Activated B cell treated with CpG ODN at 0.5 μM for 24 hours (primary cell): Measurements from ENCODE around the gene CT47C1. TPM values are rescaled to one million over a fixed set of nuclear protein-coding genes. Genes with fewer than 3 reads are reported as not detected.

ENCODE experiments used
- ATAC-seq: fragments of 200-7000 bp; cut with Tn5 transposase; one replicate; pipeline ENCODE4 v1.10.0; 2021; ENCODE audit warnings: low read depth, mild to moderate bottlenecking, moderate library complexity
- CTCF ChIA-PET: fragments of 350-600 bp; sonication (Branson Sonifier 250); formaldehyde crosslinking; loops from one replicate; lab custom pipeline; 2021; ENCODE audit warnings: antibody characterized with exemption; lab: Charles Lee
- POLR2A ChIA-PET: fragments of 350-600 bp; sonication (Branson Sonifier 250); formaldehyde crosslinking; loops from one replicate; lab custom pipeline; 2021; ENCODE audit warnings: antibody characterized with exemption; lab: Charles Lee
- DNase-seq: peaks from one replicate; pipeline ENCODE4 v3.0.0; 2022
- H3K27ac Mint-ChIP-seq: one replicate; pipeline ENCODE4 v1.8.0; 2020; ENCODE audit warnings: mixed read lengths
- H3K27me3 Mint-ChIP-seq: one replicate; pipeline ENCODE4 v1.8.0; 2021; ENCODE audit warnings: mixed read lengths
- H3K36me3 Mint-ChIP-seq: one replicate; pipeline ENCODE4 v1.8.0; 2021; ENCODE audit warnings: low read depth, mixed read lengths
- H3K4me1 Mint-ChIP-seq: one replicate; pipeline ENCODE4 v1.8.0; 2021; ENCODE audit warnings: mixed read lengths
- H3K4me3 Mint-ChIP-seq: one replicate; pipeline ENCODE4 v1.8.0; 2020; ENCODE audit warnings: mild to moderate bottlenecking, mixed read lengths
- H3K9me3 Mint-ChIP-seq: one replicate; pipeline ENCODE4 v1.8.0; 2020; ENCODE audit warnings: mixed read lengths
- intact Hi-C: fragments of 100-400 bp; cut with micrococcal nuclease; formaldehyde crosslinking; loops from one replicate; pipeline ENCODE4 v1.15.1; 2024
- total RNA-seq: library from RNA; stranded (reverse); gene quantifications from 2 replicates; pipeline ENCODE4 v1.2.3, GENCODE V29; 2022
- TF ChIP-seq, protein P1 (sequence below): fragments of 200-600 bp; IDR thresholded peaks from one replicate; pipeline ENCODE4 v1.8.0; 2022; ENCODE audit warnings: antibody characterized with exemption, mild to moderate bottlenecking

The CT47C1 gene
- total RNA-seq, 1 donor from 2014 or later = not detected

DNA sequence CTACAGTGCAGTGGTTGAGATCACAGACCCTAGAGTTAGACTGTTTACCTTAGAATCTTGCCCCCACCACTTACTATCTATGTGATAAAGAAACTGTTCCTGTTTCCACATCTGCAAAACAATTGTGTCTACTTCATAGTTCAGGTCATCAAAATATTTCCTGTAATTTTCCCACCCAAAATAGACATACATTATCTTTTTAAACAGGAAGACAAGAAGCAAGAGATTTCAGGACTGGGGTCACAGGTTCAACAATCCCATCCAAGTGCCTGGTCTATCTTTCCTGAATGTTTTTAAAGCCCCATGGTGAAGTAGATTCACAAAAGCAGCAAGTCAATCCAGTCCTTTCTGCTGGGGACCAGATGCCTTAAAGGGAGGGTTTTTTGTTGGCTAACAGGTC, 41.8 kb upstream of the CT47C1 start:
- ChIA-PET CTCF (no interaction called here), POLR2A (no interaction called here)
- H3K4me1 Mint-ChIP-seq = no peaks in the 10 kb centered on the region
- TF ChIP-seq, protein P1, sequence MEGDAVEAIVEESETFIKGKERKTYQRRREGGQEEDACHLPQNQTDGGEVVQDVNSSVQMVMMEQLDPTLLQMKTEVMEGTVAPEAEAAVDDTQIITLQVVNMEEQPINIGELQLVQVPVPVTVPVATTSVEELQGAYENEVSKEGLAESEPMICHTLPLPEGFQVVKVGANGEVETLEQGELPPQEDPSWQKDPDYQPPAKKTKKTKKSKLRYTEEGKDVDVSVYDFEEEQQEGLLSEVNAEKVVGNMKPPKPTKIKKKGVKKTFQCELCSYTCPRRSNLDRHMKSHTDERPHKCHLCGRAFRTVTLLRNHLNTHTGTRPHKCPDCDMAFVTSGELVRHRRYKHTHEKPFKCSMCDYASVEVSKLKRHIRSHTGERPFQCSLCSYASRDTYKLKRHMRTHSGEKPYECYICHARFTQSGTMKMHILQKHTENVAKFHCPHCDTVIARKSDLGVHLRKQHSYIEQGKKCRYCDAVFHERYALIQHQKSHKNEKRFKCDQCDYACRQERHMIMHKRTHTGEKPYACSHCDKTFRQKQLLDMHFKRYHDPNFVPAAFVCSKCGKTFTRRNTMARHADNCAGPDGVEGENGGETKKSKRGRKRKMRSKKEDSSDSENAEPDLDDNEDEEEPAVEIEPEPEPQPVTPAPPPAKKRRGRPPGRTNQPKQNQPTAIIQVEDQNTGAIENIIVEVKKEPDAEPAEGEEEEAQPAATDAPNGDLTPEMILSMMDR = no peak
- no peak overlapping the region for H3K4me3 Mint-ChIP-seq
- ATAC-seq (no peak), DNase-seq (no peak)
- intact Hi-C loops = no loop called here
- H3K9me3 Mint-ChIP-seq = peaks cover 7% of the 10 kb centered on the region
- peaks cover 2% of the 10 kb centered on the region for H3K27me3 Mint-ChIP-seq
- no peaks in the 10 kb centered on the region for H3K36me3 Mint-ChIP-seq
- no peak overlapping the region for H3K27ac Mint-ChIP-seq

DNA sequence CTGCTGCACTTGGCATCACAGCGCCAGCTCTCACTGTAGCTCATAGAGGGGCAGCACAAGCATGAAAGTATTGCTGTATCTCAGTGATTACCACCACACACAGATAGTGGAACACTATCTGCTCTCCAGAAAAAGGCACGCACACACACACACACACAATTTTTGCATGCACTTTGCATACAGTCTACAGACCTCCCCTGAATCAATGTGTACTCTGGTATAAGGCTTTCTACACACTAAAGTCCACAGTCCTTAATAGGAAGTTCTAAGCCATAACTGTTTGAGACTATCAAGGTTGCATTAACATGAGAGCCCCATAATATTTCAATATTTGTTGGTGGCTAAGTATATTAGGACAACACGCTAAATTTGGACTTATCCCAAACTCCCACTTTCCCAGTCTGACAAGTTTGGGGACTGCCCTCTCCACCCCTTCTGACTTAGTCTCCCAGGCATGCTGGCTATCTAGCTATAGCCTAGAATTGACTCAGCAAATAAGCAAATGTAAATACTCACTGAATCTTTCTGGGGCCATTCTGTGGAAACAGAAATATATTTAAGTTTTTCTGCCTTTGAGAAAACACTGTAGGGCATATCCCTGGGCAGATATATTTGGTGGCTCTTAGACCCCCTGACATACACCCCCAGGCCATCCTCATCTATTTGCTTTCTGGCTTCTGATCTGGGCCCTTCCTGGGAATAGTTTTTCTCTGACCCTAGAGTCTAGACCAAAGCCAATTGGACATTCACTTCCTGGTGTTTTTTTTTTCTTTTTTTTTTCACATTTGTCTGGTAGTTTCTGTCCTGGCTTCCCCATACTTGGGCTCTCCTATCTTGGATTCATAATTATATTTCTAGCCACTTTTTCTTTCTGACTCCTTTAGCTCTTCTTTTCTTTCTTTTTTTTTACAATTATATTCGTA, 36.4 kb upstream of the CT47C1 start:
- no peak overlapping the region for H3K27ac Mint-ChIP-seq
- POLR2A ChIA-PET = no interaction called here

DNA sequence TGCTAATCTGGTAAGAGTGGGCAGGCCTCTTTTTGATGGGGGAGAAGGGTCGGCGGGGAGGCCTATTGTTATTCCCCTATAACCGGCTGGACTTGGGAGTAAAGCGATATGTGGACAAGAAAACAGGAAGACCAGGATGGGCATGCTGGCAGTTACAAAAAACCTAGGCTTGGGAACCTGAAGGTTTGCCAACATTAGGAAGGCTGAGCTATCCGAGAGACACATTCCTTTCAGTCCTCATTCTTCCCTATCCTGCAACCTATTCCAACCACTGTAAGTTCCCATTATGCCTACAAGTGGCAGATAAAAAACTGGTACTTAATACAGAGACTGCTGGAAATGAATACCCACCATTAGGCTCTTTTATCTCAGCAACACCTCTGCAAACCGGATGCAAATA, 32.4 kb upstream of the CT47C1 start:
- DNase-seq = no peak
- ATAC-seq = no peak
- H3K27me3 Mint-ChIP-seq = no peaks in the 10 kb centered on the region
- no peaks in the 10 kb centered on the region for H3K4me1 Mint-ChIP-seq
- intact Hi-C loops = no loop called here
- H3K36me3 Mint-ChIP-seq = no peaks in the 10 kb centered on the region
- no peak overlapping the region for H3K27ac Mint-ChIP-seq
- TF ChIP-seq, protein P1 = no peak
- ChIA-PET POLR2A (no interaction called here), CTCF (no interaction called here)
- H3K4me3 Mint-ChIP-seq = no peak overlapping the region
- H3K9me3 Mint-ChIP-seq = no peaks in the 10 kb centered on the region

More for the DNA sequence above, 36.4 kb upstream of the CT47C1 start:
- Mint-ChIP-seq H3K4me3 (no peak overlapping the region), H3K9me3 (peaks cover 7% of the 10 kb centered on the region), H3K36me3 (no peaks in the 10 kb centered on the region), H3K27me3 (peaks cover 2% of the 10 kb centered on the region), H3K4me1 (no peaks in the 10 kb centered on the region)
- CTCF ChIA-PET = interaction anchor here (0.6 kb wide), 1 partner anchor 787 kb away, joined by 3 read pairs; no protein-coding TSS in a partner anchor
- TF ChIP-seq, protein P1 = no peak
- intact Hi-C loops = no loop called here
- DNase-seq = no peak
- ATAC-seq = no peak

DNA sequence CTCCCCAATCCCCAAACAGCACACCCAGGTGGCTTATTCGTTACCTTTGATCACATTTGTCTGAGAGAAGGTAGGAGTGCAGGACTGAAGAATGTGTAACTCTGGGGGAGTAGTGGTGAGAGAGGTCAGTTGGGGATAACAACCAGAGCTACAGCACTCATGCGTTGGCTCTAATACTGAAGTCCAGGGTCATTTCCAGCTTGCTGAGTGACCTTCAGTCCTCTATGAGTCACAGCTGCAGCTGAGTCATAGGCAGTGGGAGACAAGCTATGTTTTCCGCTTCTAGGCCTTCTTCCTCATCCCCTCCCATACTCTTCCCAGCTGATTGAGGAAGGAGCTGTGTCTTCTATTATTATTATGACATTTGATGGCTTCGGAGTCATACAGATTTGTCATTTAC, 31.6 kb upstream of the CT47C1 start:
- CTCF ChIA-PET = no interaction called here
- DNase-seq = no peak
- intact Hi-C loops = no loop called here

DNA sequence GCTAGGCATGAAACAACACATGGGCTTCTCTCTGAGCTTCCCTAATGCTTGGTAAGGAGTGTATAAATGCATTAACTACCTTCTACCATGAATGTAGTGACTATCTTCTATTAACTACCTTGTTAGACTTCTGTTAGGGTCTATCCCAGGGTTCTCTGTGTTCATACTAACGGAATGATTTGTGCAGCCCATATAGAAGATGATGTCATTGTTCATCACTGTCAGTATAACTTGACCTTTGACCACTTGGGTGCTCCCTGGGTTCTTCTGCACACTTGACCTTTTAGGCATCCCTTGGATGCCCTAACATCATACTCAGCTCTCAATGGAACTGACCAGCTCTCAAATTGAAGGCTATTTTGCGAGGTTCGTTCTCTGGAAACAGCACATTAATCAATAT, 30.8 kb upstream of the CT47C1 start:
- H3K4me1 Mint-ChIP-seq = no peaks in the 10 kb centered on the region
- ChIA-PET CTCF (no interaction called here), POLR2A (no interaction called here)
- intact Hi-C loops = no loop called here
- H3K27me3 Mint-ChIP-seq = peaks cover 4% of the 10 kb centered on the region
- TF ChIP-seq, protein P1 = no peak
- H3K27ac Mint-ChIP-seq = no peak overlapping the region
- no peak overlapping the region for H3K4me3 Mint-ChIP-seq
- no peak for DNase-seq
- H3K36me3 Mint-ChIP-seq = no peaks in the 10 kb centered on the region
- no peak for ATAC-seq
- H3K9me3 Mint-ChIP-seq = no peaks in the 10 kb centered on the region

More for the DNA sequence above, 31.6 kb upstream of the CT47C1 start:
- H3K9me3 Mint-ChIP-seq = no peaks in the 10 kb centered on the region
- TF ChIP-seq, protein P1 = no peak
- H3K27me3 Mint-ChIP-seq = peaks cover 2% of the 10 kb centered on the region
- POLR2A ChIA-PET = no interaction called here
- no peak for ATAC-seq
- no peaks in the 10 kb centered on the region for H3K4me1 Mint-ChIP-seq
- no peak overlapping the region for H3K27ac Mint-ChIP-seq
- H3K4me3 Mint-ChIP-seq = no peak overlapping the region
- no peaks in the 10 kb centered on the region for H3K36me3 Mint-ChIP-seq
